ENCODE data around the gene OR3A2. TPM values are rescaled to one million over a fixed set of nuclear protein-coding genes. Genes with fewer than 3 reads are reported as not detected.

OR3A2 gene
- total RNA-seq, 1 experiment from 2014 or later: not detected

Other genes starting within 250 kb of the OR3A2 start
- not detected in 2 replicates for gene OR1A2, start 188.8 kb downstream of the OR3A2 start, total RNA-seq (2014; rRNA removed; shearing (Covaris generic); ENCODE audit: low replicate concordance)
- gene OR1A1, start 178.6 kb downstream of the OR3A2 start, total RNA-seq (2014; rRNA removed; shearing (Covaris generic); ENCODE audit: low replicate concordance): not detected in 2 replicates
- gene OR3A1, start 87.9 kb downstream of the OR3A2 start, total RNA-seq (2014; rRNA removed; shearing (Covaris generic); ENCODE audit: low replicate concordance): not detected in 2 replicates
- gene OR1E1, start 12.1 kb upstream of the OR3A2 start, total RNA-seq (2014; rRNA removed; shearing (Covaris generic); ENCODE audit: low replicate concordance): not detected in 2 replicates
- not detected in 2 replicates for gene OR3A3, start 25.1 kb upstream of the OR3A2 start, total RNA-seq (2014; rRNA removed; shearing (Covaris generic); ENCODE audit: low replicate concordance)
- not detected in 2 replicates for gene OR1E2, start 47.5 kb upstream of the OR3A2 start, total RNA-seq (2014; rRNA removed; shearing (Covaris generic); ENCODE audit: low replicate concordance)
- not detected in 2 replicates for gene SPATA22, start 85.5 kb upstream of the OR3A2 start, total RNA-seq (2014; rRNA removed; shearing (Covaris generic); ENCODE audit: low replicate concordance)
- 0.30 TPM in 1 of 2 replicates, not detected in the other for gene ASPA, start 89.7 kb upstream of the OR3A2 start, total RNA-seq (2014; rRNA removed; shearing (Covaris generic); ENCODE audit: low replicate concordance)
- 0.07 TPM in 1 of 2 replicates, not detected in the other for gene TRPV3, start 171.5 kb upstream of the OR3A2 start, total RNA-seq (2014; rRNA removed; shearing (Covaris generic); ENCODE audit: low replicate concordance)
- 0.10 TPM in 1 of 2 replicates, not detected in the other for gene TRPV1, start 223.1 kb upstream of the OR3A2 start, total RNA-seq (2014; rRNA removed; shearing (Covaris generic); ENCODE audit: low replicate concordance)
- 2.9 and 3.8 TPM in 2 replicates for gene SHPK, start 249.9 kb upstream of the OR3A2 start, total RNA-seq (2014; rRNA removed; shearing (Covaris generic); ENCODE audit: low replicate concordance)